ENCODE data around the gene ZNF609. TPM values are rescaled to one million over a fixed set of nuclear protein-coding genes. Genes with fewer than 3 reads are reported as not detected.
"Not testable (repeated sequence)": the region's sequence is repeated elsewhere in the genome, so short reads cannot be mapped to it uniquely, and the experiment has no call there.

Gene ZNF609
- total RNA-seq, 1 experiment from 2014 or later: 9.9 TPM

DNA sequence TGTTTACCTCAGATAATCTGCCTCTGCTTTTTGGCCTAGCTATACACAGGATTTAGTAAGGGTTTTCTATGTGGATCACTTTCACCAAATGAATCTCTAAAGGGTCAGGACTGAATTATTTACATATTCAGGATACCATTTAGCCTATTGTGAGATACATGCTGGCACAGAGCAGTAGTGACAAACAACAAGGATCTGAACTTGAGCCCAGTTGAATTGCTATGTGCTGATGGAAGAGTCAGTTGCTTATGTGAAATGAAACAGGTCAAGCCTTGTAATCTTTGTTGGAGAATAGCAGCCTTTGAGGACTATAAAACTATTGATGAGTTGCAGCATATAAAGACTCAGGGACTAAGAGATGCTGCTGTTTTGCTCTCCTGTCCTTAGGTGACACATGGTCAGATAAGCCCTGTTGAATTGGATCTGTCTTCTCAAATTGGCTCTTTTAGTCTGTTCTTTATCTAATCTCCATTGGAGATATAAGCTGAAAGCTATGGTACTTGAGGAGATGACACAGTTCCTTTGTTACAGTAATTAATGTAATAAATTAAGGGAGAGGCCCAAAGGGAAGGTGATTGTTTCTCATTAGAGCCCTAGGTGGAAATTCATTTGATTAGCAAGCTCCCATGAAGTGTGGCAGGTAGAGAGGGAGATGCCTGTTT lies 30.4 kb downstream of the ZNF609 start:
- no peak for TF ChIP-seq EZH2phosphoT487 (IDR thresholded peaks at IDR 0.05; ENCODE audit: borderline replicate concordance, low read length)
- TF ChIP-seq CTCF (conservative IDR thresholded peaks at IDR 0.05; ENCODE audit: low read depth, low read length): no peak
- TF ChIP-seq EZH2 (IDR thresholded peaks at IDR 0.05; ENCODE audit: low read length, unreplicated experiment): no peak
- Histone ChIP-seq H3K79me2 (ENCODE audit: low read length) (no peaks in the 10 kb centered on the region), H4K20me1 (ENCODE audit: low read length) (no peaks in the 10 kb centered on the region)

DNA sequence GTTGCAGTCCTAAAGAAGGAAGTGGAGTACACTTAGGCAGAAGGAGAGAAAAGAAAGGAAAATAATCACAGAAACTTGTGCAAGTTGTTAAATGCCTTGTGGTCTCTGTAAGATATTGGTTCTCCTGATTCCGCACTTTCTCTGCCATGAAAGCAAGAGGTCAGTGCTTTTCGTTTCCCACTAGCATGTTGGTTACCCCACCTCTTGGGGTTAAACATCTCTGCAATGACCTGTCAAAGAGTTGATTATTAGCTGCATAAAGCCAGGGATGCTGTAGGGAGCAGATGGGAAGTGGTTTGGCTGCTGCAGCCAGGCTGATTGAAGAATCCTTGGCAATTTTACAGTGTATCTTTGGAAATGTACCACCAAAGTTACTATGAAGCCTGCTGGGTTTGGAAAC lies 33.3 kb downstream of the ZNF609 start:
- Histone ChIP-seq H3K4me1 (ENCODE audit: insufficient read depth, low read length) (no peaks in the 10 kb centered on the region), H2AFZ (ENCODE audit: low read length) (no peak overlapping the region), H3K36me3 (ENCODE audit: low read depth, low read length) (no peaks in the 10 kb centered on the region), H3K27ac (ENCODE audit: low read length) (no peak overlapping the region), H3F3A (ENCODE audit: low read length, unreplicated experiment) (no peaks in the 10 kb centered on the region), H3K27me3 (ENCODE audit: low read length) (no peaks in the 10 kb centered on the region), H3K79me2 (ENCODE audit: low read length) (no peaks in the 10 kb centered on the region), H3K9me2 (replicated peaks; ENCODE audit: low read length) (no peaks in the 10 kb centered on the region), H3K4me2 (ENCODE audit: low read length) (no peak overlapping the region), H3K9ac (ENCODE audit: low read length) (no peak overlapping the region), H3K4me3 (ENCODE audit: low read length) (no peak overlapping the region), H3K9me3 (ENCODE audit: low read length) (no peaks in the 10 kb centered on the region), H4K20me1 (ENCODE audit: low read length) (no peaks in the 10 kb centered on the region)
- no peak for ATAC-seq
- CTCF ChIA-PET: no interaction called here
- no TSS peak for BruUV-seq (replicated peaks)
- intact Hi-C loops (cut with micrococcal nuclease): no loop called here
- TF ChIP-seq EZH2 (IDR thresholded peaks at IDR 0.05; ENCODE audit: low read length, unreplicated experiment) (no peak), EZH2phosphoT487 (IDR thresholded peaks at IDR 0.05; ENCODE audit: borderline replicate concordance, low read length) (no peak), CTCF (conservative IDR thresholded peaks at IDR 0.05; ENCODE audit: low read depth, low read length) (no peak)
- no peak for DNase-seq
- POLR2A ChIA-PET (ENCODE audit: unreplicated experiment): no interaction called here

More for the DNA sequence above, 30.4 kb downstream of the ZNF609 start:
- H3K4me3 ChIP-seq (ENCODE audit: low read length): no peak overlapping the region
- no peaks in the 10 kb centered on the region for H3F3A ChIP-seq (ENCODE audit: low read length, unreplicated experiment)
- no peak overlapping the region for H3K4me2 ChIP-seq (ENCODE audit: low read length)
- no peak overlapping the region for H2AFZ ChIP-seq (ENCODE audit: low read length)
- no peak overlapping the region for H3K27ac ChIP-seq (ENCODE audit: low read length)
- H3K9me2 ChIP-seq (replicated peaks; ENCODE audit: low read length): no peaks in the 10 kb centered on the region
- H3K9me3 ChIP-seq (ENCODE audit: low read length): no peaks in the 10 kb centered on the region
- intact Hi-C loops (cut with micrococcal nuclease): no loop called here
- BruUV-seq (replicated peaks): no TSS peak
- no peaks in the 10 kb centered on the region for H3K4me1 ChIP-seq (ENCODE audit: insufficient read depth, low read length)
- CTCF ChIA-PET: no interaction called here
- no peaks in the 10 kb centered on the region for H3K36me3 ChIP-seq (ENCODE audit: low read depth, low read length)
- no peak overlapping the region for H3K9ac ChIP-seq (ENCODE audit: low read length)
- POLR2A ChIA-PET (ENCODE audit: unreplicated experiment): no interaction called here
- ATAC-seq (no peak), DNase-seq (no peak)
- no peaks in the 10 kb centered on the region for H3K27me3 ChIP-seq (ENCODE audit: low read length)

GRCh38 chr15:64495968-64496367 lies 35.6 kb downstream of the ZNF609 start:
- H3K9me3 ChIP-seq (ENCODE audit: low read length); H3K4me2 ChIP-seq (ENCODE audit: low read length); ATAC-seq; H3K9me2 ChIP-seq (replicated peaks; ENCODE audit: low read length); H3K36me3 ChIP-seq (ENCODE audit: low read depth, low read length); H4K20me1 ChIP-seq (ENCODE audit: low read length); intact Hi-C loops (cut with micrococcal nuclease); H3K4me1 ChIP-seq (ENCODE audit: insufficient read depth, low read length); H3F3A ChIP-seq (ENCODE audit: low read length, unreplicated experiment); H3K27ac ChIP-seq (ENCODE audit: low read length); H2AFZ ChIP-seq (ENCODE audit: low read length); H3K79me2 ChIP-seq (ENCODE audit: low read length); H3K27me3 ChIP-seq (ENCODE audit: low read length); H3K9ac ChIP-seq (ENCODE audit: low read length); BruUV-seq (replicated peaks); POLR2A ChIA-PET (ENCODE audit: unreplicated experiment); DNase-seq; CTCF ChIA-PET; H3K4me3 ChIP-seq (ENCODE audit: low read length): not testable (repeated sequence)
